Activated naive CD4-positive, alpha-beta T cell treated with anti-CD3 and anti-CD28 coated beads for 36 hours (primary cell): ENCODE results near the gene CELA2A. TPM values are rescaled to one million over a fixed set of nuclear protein-coding genes. Genes with fewer than 3 reads are reported as not detected.

ENCODE experiments used
- CTCF ChIA-PET: fragments of 350-600 bp; sonication (Branson Sonifier 250); formaldehyde crosslinking; loops from one replicate; lab custom pipeline; 2021; ENCODE audit warnings: antibody characterized with exemption; lab: Charles Lee
- DNase-seq: peaks from one replicate; pipeline ENCODE4 v3.0.0-alpha.2; 2020
- H3K27ac Mint-ChIP-seq: one replicate; pipeline ENCODE4 v1.8.0; 2021; ENCODE audit warnings: mild to moderate bottlenecking, mixed read lengths
- H3K27me3 Mint-ChIP-seq: one replicate; pipeline ENCODE4 v1.8.0; 2021; ENCODE audit warnings: low read depth, mixed read lengths
- H3K36me3 Mint-ChIP-seq: one replicate; pipeline ENCODE4 v1.8.0; 2021; ENCODE audit warnings: low read depth, mixed read lengths
- H3K4me1 Mint-ChIP-seq: one replicate; pipeline ENCODE4 v1.8.0; 2021; ENCODE audit warnings: low read depth, mixed read lengths
- H3K4me3 Mint-ChIP-seq: one replicate; pipeline ENCODE4 v1.8.0; 2021; ENCODE audit warnings: mild to moderate bottlenecking, moderate library complexity, mixed read lengths
- H3K9me3 Mint-ChIP-seq: one replicate; pipeline ENCODE4 v1.8.0; 2021; ENCODE audit warnings: mixed read lengths
- intact Hi-C: fragments of 100-400 bp; cut with micrococcal nuclease; formaldehyde crosslinking; loops from one replicate; pipeline ENCODE4 v1.15.1; 2023
- total RNA-seq, 2 experiments: library from RNA; stranded (reverse); gene quantifications; one replicate each; pipeline ENCODE4 v1.2.3, GENCODE V29; 2021

The CELA2A gene
- total RNA-seq, 2 experiments from 2014 or later: not detected

GRCh38 chr1:15493869-15494390, 37.4 kb downstream of the CELA2A start:
- Mint-ChIP-seq H3K36me3 (peaks cover 14% of the 10 kb centered on the region), H3K27me3 (no peaks in the 10 kb centered on the region), H3K4me3 (no peak overlapping the region), H3K27ac (no peak overlapping the region), H3K4me1 (no peaks in the 10 kb centered on the region), H3K9me3 (no peaks in the 10 kb centered on the region)
- intact Hi-C loops: no loop called here
- no peak for DNase-seq
- CTCF ChIA-PET: no interaction called here

GRCh38 chr1:15500184-15501178, 43.9 kb downstream of the CELA2A start:
- intact Hi-C loops: loop anchor here (2.0 kb wide), 1 partner anchor 178 kb away; no protein-coding TSS in a partner anchor
- H3K27ac Mint-ChIP-seq: no peak overlapping the region
- peaks cover 9% of the 10 kb centered on the region for H3K36me3 Mint-ChIP-seq
- no peak for DNase-seq
- H3K4me1 Mint-ChIP-seq: no peaks in the 10 kb centered on the region
- no peaks in the 10 kb centered on the region for H3K27me3 Mint-ChIP-seq
- CTCF ChIA-PET: interaction anchor here (0.7 to 1.1 kb wide), 4 partner anchors 15 to 222 kb away, joined by 3 to 4 read pairs (median 3); no protein-coding TSS in a partner anchor
- no peaks in the 10 kb centered on the region for H3K9me3 Mint-ChIP-seq
- no peak overlapping the region for H3K4me3 Mint-ChIP-seq

GRCh38 chr1:15501208-15502032, 44.9 kb downstream of the CELA2A start:
- Mint-ChIP-seq H3K4me3 (no peak overlapping the region), H3K27me3 (no peaks in the 10 kb centered on the region), H3K9me3 (no peaks in the 10 kb centered on the region), H3K4me1 (no peaks in the 10 kb centered on the region), H3K36me3 (peaks cover 3% of the 10 kb centered on the region), H3K27ac (no peak overlapping the region)
- peak; percentile 78 for DNase-seq
- intact Hi-C loops: loop anchor here (2.0 kb wide), 1 partner anchor 179 kb away; no protein-coding TSS in a partner anchor
- CTCF ChIA-PET: interaction anchor here (0.6 to 0.7 kb wide), 4 partner anchors 49 to 662 kb away, joined by 3 to 4 read pairs (median 3); no protein-coding TSS in a partner anchor

GRCh38 chr1:15504436-15504835, 47.9 kb downstream of the CELA2A start:
- Mint-ChIP-seq H3K36me3 (no peaks in the 10 kb centered on the region), H3K9me3 (no peaks in the 10 kb centered on the region), H3K4me1 (no peaks in the 10 kb centered on the region), H3K27ac (no peak overlapping the region), H3K4me3 (no peak overlapping the region), H3K27me3 (no peaks in the 10 kb centered on the region)
- no peak for DNase-seq
- CTCF ChIA-PET: no interaction called here
- intact Hi-C loops: no loop called here

- H3K36me3 Mint-ChIP-seq: peaks cover 3% of the 10 kb centered on the region
- CTCF ChIA-PET: no interaction called here
- DNase-seq: no peak
- H3K9me3 Mint-ChIP-seq: no peaks in the 10 kb centered on the region
- intact Hi-C loops: no loop called here
- no peaks in the 10 kb centered on the region for H3K27me3 Mint-ChIP-seq
- H3K27ac Mint-ChIP-seq: no peak overlapping the region
- no peaks in the 10 kb centered on the region for H3K4me1 Mint-ChIP-seq
- H3K4me3 Mint-ChIP-seq: no peak overlapping the region
These were observed 50.3 kb downstream of the CELA2A start for GRCh38 chr1:15506831-15507230.

GRCh38 chr1:15507278-15507677, 50.7 kb downstream of the CELA2A start:
- DNase-seq: no peak
- CTCF ChIA-PET: no interaction called here
- Mint-ChIP-seq H3K27me3 (no peaks in the 10 kb centered on the region), H3K36me3 (peaks cover 3% of the 10 kb centered on the region), H3K27ac (no peak overlapping the region), H3K4me3 (no peak overlapping the region), H3K9me3 (no peaks in the 10 kb centered on the region), H3K4me1 (no peaks in the 10 kb centered on the region)
- intact Hi-C loops: no loop called here

GRCh38 chr1:15508700-15509487, 52.4 kb downstream of the CELA2A start:
- Mint-ChIP-seq H3K9me3 (no peaks in the 10 kb centered on the region), H3K36me3 (peaks cover 3% of the 10 kb centered on the region), H3K27ac (no peak overlapping the region), H3K4me1 (no peaks in the 10 kb centered on the region), H3K27me3 (no peaks in the 10 kb centered on the region), H3K4me3 (no peak overlapping the region)
- DNase-seq: no peak
- CTCF ChIA-PET: no interaction called here
- intact Hi-C loops: no loop called here

- H3K4me3 Mint-ChIP-seq: no peak overlapping the region
- CTCF ChIA-PET: no interaction called here
- H3K27ac Mint-ChIP-seq: no peak overlapping the region
- DNase-seq: no peak
- no peaks in the 10 kb centered on the region for H3K9me3 Mint-ChIP-seq
- intact Hi-C loops: no loop called here
- H3K27me3 Mint-ChIP-seq: no peaks in the 10 kb centered on the region
- no peaks in the 10 kb centered on the region for H3K4me1 Mint-ChIP-seq
- peaks cover 3% of the 10 kb centered on the region for H3K36me3 Mint-ChIP-seq
These were observed 53.1 kb downstream of the CELA2A start for GRCh38 chr1:15509586-15509985.

GRCh38 chr1:15510611-15511405, 54.3 kb downstream of the CELA2A start:
- no peaks in the 10 kb centered on the region for H3K27me3 Mint-ChIP-seq
- peaks cover 3% of the 10 kb centered on the region for H3K36me3 Mint-ChIP-seq
- H3K9me3 Mint-ChIP-seq: no peaks in the 10 kb centered on the region
- no peak overlapping the region for H3K27ac Mint-ChIP-seq
- CTCF ChIA-PET: no interaction called here
- intact Hi-C loops: no loop called here
- no peak overlapping the region for H3K4me3 Mint-ChIP-seq
- H3K4me1 Mint-ChIP-seq: peaks cover 8% of the 10 kb centered on the region
- no peak for DNase-seq

GRCh38 chr1:15513192-15513591, 56.7 kb downstream of the CELA2A start:
- H3K36me3 Mint-ChIP-seq: peaks cover 8% of the 10 kb centered on the region
- DNase-seq: no peak
- H3K27ac Mint-ChIP-seq: no peak overlapping the region
- H3K9me3 Mint-ChIP-seq: no peaks in the 10 kb centered on the region
- intact Hi-C loops: no loop called here
- H3K27me3 Mint-ChIP-seq: no peaks in the 10 kb centered on the region
- peaks cover 8% of the 10 kb centered on the region for H3K4me1 Mint-ChIP-seq
- no peak overlapping the region for H3K4me3 Mint-ChIP-seq
- CTCF ChIA-PET: interaction anchor here (0.6 to 0.7 kb wide), 2 partner anchors 26 to 69 kb away, joined by 3 to 4 read pairs; no protein-coding TSS in a partner anchor

- H3K27me3 Mint-ChIP-seq: no peaks in the 10 kb centered on the region
- no peak overlapping the region for H3K4me3 Mint-ChIP-seq
- peaks cover 8% of the 10 kb centered on the region for H3K4me1 Mint-ChIP-seq
- CTCF ChIA-PET: no interaction called here
- intact Hi-C loops: no loop called here
- H3K9me3 Mint-ChIP-seq: no peaks in the 10 kb centered on the region
- peaks cover 8% of the 10 kb centered on the region for H3K36me3 Mint-ChIP-seq
- H3K27ac Mint-ChIP-seq: no peak overlapping the region
- no peak for DNase-seq
These were observed 57.4 kb downstream of the CELA2A start for GRCh38 chr1:15513919-15514318.
